Right cardiac atrium (tissue), 5 donors: Measurements from ENCODE around the gene ZNF729. TPM values are rescaled to one million over a fixed set of nuclear protein-coding genes. Genes with fewer than 3 reads are reported as not detected.

Source experiments
- ATAC-seq, 2 donors: fragments of 200-7000 bp; cut with Tn5 transposase; one replicate each; pipeline versions ENCODE4 v1.8.0 to v1.9.1; 2020; ENCODE audit warnings: moderate library complexity in 2 of 2, mild to moderate bottlenecking in 1 of 2
- DNase-seq, 3 donors: peaks; one replicate each; pipeline ENCODE4 v3.0.0-alpha.2; 2020
- H3K27ac ChIP-seq: one replicate; pipeline ENCODE4 v1.5.1; 2013; ENCODE audit warnings: mild to moderate bottlenecking, low read length, control low read depth, moderate library complexity
- H3K27me3 ChIP-seq: one replicate; pipeline ENCODE4 v1.6.1; 2013; ENCODE audit not compliant: control insufficient read depth, insufficient read depth
- H3K4me1 ChIP-seq: one replicate; pipeline ENCODE4 v1.6.1; 2013; ENCODE audit warnings: low read length; ENCODE audit not compliant: control insufficient read depth, insufficient read depth
- H3K4me3 ChIP-seq: one replicate; pipeline ENCODE4 v1.5.1; 2013; ENCODE audit warnings: low read length, control low read depth
- H3K9me3 ChIP-seq: one replicate; pipeline ENCODE4 v1.6.1; 2013; ENCODE audit warnings: low read length; ENCODE audit not compliant: control insufficient read depth
- WGBS: extraction: QIAGEN DNeasy Blood & Tissue Kit; methylation state at CpG from one replicate; pipeline ENCODE4 v1.1.7; 2013; 5-methylcytosine and 5-hydroxymethylcytosine counted together
- intact Hi-C, 4 donors: fragments of 100-400 bp; cut with DNase I; formaldehyde crosslinking; loops; one replicate each; pipeline versions ENCODE4 v1.11.0 to v1.14.0; 2022 to 2023
- polyA plus RNA-seq: library from polyadenylated mRNA; stranded (reverse); fragments of 200-250 nt; gene quantifications from one replicate; pipeline ENCODE4 v1.2.3, GENCODE V29; 2013
- total RNA-seq, 4 donors: library from RNA; stranded (reverse); fragmentation: NEBNext Ultra II Directional; extraction: Animal tissue kit (Norgen Biotek cat#: 25700); gene quantifications; one replicate each; pipeline ENCODE4 v1.2.1, GENCODE V29; 2021
- donor health status: healthy with polysubstance abuse.
- donor health status: DM: no; HTN: yes; CAD: no.
- donor health status: DM: no; HTN: no; CAD: no.
- donor health status: DM: no; HTN: yes; CAD: no; lungs with severe emphysema.
- donor health status: DM: yes; HTN: yes; CAD: no.

Gene ZNF729
- total and polyA plus RNA-seq, 5 donors: not detected

GRCh38 chr19:22335716-22336115 is 49.5 kb downstream of the ZNF729 start:
- intact Hi-C loops: no loop called here
- Histone ChIP-seq H3K27me3 (no peaks in the 10 kb centered on the region), H3K4me1 (no peaks in the 10 kb centered on the region), H3K4me3 (no peak overlapping the region), H3K27ac (no peak overlapping the region), H3K9me3 (no peaks in the 10 kb centered on the region)
- WGBS: 74% methylated on average over 2 of the region's 2 CpGs
- ATAC-seq: no peak
- no peak for DNase-seq

GRCh38 chr19:22354665-22355064 is 68.4 kb downstream of the ZNF729 start:
- no peak for ATAC-seq
- Histone ChIP-seq H3K27ac (no peak overlapping the region), H3K9me3 (no peaks in the 10 kb centered on the region), H3K4me3 (no peak overlapping the region), H3K4me1 (no peaks in the 10 kb centered on the region), H3K27me3 (no peaks in the 10 kb centered on the region)
- no peak for DNase-seq
- 54% methylated on average over 2 of the region's 2 CpGs for WGBS
- intact Hi-C loops: no loop called here

Other genes starting within 250 kb of the ZNF729 start
- 1 to 10 TPM; 1.5 to 2.2 (median 1.6) TPM for gene ZNF257, start 234.0 kb upstream of the ZNF729 start, total RNA-seq
- gene ZNF257, start 234.0 kb upstream of the ZNF729 start, polyA plus RNA-seq: 2.3 TPM
- 1 to 10 TPM; 2.1 to 2.9 (median 2.2) TPM for gene ZNF676, start 89.5 kb upstream of the ZNF729 start, total RNA-seq
- 1.1 TPM for gene ZNF676, start 89.5 kb upstream of the ZNF729 start, polyA plus RNA-seq
- 1 to 10 TPM in 3 of 4 donors, not detected in 1; 1.2 to 2.3 (median 1.8) TPM for gene ZNF98, start 135.9 kb downstream of the ZNF729 start, total RNA-seq
- gene ZNF98, start 135.9 kb downstream of the ZNF729 start, polyA plus RNA-seq: 0.70 TPM